ENCODE data around the gene RPTOR.

The RPTOR gene

DNA sequence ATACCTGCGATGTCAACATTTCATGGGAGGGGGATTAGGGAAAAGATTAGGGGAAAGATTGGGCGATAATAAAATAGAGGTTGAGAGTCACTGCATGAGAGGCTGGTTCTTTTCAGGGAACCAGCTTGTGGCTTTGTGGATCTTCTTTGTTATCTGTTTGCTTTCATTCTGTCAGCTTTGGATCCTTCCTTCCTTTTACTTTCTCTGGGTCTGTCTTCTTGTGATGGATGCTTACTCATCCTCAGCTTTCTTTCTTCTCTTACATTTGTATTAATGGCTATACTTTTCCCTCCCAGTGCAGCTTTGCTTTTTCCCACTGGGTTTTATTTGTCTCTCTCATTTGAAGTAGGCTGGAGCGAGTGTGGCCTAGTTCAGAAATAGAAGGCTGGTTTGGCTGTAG is 47.1 kb downstream of the RPTOR start:
- DNase-seq = no peak

DNA sequence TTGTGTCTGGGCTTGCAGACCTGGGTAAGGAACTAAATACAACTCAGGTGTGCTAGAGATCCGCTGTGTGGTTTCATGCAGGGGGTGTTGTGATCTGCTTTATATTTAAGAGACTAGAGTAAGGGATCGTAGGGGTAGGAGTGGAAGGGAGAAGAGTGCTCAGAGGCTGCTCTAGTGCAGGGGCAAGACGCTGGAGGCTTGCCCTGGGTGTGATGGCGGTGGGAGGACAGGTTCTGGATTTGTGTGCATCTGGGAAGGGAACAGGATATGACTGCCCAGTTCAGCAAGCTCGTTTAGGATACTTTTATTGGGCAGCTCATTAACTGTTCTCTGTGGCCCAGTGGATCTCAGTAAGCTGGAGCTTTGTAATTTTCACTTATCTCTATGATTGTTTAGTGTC is 47.6 kb downstream of the RPTOR start:
- no peak for DNase-seq

DNA sequence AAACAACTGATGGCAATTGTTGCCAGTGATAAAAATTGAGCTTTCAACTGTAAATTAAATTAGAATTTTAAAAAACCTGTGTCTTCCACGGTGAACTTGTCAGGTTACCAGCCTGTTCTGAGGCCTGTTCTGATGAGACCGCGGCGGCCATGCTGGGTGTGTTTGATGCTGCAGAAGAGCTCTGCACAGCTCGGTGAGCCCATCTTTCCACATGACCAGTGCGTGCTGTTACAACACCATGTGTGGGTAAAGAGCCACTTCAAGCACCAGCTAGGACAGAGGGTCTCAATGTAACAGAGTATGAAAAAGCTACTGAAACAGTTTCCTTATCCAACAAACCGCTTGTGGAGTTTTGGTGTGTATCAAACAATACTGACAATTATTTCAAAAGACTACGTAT is 48.5 kb downstream of the RPTOR start:
- no peak for DNase-seq

DNA sequence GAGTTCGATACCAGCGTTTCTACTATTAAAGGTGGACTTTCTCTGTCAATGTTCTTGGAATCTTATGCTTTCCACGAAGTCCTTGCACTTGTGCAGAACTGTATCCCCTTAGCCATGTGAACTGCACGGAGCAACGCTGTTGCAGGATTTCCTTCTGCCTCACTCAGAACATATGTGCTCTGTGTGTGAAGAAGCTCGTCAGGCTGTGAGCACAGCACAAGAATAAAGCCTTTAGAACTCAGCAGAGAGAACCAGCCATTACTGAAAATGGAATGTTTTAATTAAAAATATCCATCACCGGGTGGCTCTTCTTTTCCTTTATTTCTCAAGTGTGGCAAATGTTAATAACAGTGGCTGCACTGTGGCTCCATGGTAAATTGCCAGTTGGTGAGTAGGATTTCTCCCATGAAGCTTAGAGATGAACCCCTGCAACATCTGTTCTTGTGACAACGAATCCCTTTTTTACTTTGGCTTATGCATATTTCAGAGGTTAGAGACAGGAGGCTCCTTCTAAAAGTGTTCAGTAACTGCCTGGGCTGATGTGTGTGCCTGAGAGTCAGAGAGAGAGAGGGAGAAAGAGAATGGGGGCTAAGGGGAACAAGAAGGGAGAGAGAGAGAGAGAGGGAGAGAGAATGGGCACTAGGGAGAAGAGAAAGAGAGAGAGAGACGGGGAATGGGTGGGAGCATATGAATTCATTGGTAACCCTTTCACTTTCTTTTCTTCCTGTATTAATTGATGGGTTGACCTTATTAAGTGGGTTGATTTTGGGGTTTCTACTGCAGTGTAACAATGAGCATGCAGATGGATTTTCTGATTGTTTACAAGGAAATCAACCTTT is 50.0 kb downstream of the RPTOR start:
- no peak for DNase-seq

DNA sequence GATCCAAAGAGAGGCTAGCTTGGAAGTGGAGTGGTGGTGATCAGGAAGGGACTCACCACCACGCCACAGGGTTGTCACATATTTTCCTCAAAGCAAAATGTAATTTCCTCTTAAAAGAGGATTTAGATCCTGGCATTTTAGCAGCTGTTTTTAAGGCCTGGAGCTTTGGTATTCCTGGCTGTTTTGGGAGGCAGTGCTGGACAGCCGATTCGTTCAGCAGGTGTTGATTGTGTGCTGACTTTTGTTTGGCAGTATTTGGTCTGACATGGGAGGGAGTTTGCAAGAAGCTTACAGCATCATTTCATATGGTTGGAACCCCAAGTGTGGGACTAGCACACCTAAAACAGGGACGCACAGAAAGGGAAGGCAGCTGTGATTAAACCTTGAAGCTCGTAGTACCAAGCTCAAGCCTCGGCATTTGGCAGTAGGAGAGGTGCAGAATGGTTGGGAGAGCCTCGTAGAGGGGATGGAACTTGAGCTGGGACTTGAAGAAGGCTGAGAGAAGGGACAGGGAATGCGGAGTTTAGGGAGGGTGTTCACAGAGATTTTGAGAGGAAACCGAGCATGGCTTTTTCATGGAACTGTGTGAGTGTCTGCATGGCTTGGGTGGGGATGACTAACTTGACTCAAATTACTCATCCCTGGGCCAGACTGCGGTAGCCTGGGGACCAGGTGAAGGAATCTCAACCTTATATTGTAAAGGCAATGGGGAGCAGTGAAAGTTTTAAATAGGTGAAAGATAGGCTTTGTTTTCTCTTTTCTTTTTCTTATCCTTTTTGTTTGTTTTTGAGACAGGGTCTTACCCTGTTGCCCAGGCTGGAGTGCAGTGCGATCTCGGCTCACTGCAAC is 52.3 kb downstream of the RPTOR start:
- DNase-seq = peak; percentile 36

DNA sequence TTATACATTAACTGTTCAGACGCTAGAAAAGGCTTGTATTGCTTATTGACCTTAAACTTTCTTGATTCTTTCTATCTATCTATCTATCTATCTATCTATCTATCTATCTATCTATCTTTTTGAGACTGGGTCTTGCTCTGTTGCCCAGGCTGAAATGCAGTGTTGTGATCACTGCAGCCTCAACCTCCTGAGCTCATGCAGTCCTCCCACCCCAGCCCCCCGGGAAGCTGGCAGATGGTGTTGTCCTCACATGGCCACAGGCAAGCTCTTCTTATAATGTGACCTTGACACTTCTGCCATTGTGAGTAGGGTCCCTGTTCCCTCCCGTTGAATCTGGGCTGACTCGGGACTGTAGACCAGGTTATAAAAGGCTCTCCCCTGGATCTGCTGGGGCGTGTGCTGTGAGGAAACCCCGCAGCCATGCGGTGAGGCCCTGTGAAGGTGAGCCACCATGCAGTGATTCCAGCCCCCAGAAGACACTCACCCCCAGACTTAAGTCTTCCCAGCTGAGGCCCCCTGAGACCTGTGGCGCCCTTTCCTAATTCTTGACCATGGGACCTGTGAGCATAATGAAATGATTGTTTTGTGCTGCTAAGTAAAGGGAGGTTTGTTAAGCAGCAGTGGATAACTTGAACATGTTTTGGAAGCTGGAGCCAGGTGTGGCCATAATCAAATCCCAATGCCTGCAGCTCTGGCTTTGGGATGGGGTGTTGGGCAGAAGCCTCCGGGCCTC is 54.3 kb downstream of the RPTOR start:
- no peak for DNase-seq

DNA sequence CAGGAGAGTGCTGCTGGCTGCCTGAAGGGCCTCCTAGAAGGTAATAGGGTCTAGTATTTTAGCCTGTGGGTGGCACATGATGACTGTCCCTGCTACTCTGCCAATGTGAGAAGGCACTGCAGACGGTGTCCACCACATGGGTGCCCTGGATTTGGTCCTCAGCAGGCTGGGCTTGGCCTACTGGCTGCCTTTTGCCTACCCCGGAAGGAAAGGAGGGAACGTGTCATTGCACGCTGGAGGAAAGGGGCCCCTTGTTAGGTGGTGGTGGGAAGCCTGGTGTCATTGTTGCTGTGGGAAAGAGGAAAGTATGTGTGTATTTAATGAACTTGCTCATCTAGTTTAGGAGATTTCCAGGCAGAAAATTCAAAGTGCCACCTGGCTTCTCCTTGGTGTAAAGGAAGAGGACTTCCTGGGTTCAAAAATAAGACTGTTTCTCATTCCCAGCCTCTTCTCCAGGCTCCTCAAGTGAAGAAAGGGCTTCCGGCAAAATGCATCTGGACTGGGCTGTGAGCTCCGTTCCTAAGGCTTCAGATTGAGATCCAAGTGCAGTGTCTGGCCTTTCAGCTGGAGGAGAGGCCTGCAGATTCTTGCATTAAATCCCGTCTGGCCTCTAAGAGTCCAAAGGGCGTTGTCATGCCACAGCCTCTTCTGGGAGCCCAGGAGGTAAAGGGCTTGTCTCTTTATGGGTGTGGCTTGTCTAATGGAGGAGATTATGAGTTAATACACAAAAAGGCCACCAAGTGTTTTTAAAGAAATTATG is 55.1 kb downstream of the RPTOR start:
- DNase-seq = no peak

DNA sequence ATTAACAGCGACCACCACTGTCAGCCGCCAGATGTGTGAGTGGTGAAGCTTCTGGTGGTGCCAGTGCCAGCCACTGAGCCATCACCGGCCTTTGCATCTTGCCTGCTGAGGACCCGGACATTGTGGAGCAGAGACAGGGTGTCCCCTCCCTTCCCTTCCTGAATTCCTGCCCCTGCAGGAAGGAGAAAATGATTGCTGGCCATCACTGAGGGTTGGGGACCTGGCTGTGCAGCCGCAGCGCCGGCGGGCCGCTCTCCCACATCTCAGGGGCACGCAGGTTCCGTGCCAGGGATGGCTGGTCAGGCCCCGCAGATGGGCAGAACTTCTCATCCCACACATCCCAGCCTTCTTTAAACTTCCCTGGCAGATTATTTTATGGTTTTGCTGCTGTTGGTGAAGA is 56.5 kb downstream of the RPTOR start:
- no peak for DNase-seq

DNA sequence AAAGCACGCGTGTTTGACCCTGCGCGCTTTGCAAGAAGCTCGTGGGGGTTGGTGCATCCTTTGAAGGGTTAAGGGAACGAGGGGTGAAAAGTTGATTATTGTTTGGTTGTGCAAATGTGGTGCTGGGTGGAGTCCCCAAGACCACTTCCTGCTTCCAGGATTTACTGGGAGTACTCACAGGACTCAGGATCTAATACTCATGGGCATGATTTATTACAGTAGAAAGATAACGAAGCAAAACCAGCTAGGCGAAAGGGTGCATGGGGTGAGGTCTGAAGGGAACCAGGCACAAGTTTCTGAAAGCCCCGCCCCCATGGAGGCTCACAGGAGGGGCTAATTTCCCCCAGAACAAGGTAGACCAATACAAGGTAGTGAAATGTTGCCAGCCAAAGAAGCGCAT is 58.8 kb downstream of the RPTOR start:
- DNase-seq = no peak

DNA sequence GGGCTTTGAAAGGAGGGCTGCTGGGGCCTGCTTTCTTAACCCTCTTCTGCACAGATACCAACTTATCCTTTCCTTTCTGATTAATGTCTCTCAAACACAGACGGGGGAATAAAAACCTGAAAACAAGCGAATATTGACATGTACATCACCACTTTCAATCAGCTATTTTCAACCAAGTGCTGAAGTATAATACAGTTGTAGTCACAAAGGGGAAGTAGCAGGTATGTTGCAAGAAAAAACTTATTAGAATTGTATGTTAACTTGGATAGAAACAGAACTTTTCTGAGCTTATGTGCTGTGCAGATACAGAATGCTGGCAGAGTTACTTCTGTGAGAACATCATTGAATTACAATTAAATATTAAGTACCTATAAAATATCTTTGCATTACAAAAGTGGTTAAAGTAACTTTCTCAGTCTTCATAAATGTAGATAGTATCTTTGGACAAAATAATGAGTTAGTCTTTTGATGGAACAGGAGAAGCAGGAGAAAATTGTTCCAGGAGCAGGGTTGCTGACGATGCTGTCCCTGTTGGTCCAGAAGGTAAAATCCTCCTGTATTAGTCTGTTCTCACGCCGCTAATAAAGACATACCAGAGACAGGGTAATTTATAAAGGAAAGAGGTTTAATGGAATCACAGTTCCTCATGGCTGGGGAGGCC is 59.5 kb downstream of the RPTOR start:
- DNase-seq = no peak

DNA sequence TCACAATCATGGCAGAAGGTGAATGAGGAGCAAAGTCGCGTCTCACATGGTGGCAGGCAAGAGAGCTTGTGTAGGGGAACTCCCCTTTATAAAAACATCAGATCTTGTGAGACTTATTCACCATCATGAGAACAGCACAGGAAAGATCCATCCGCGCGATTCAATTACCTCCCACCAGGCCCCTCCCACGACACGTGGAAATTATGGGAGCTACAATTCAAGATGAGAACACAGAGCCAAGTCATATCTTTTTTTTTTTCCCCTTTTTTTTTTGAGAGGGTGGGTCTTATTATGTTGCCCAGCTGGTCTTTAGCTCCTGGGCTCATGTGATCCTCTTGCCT is 60.0 kb downstream of the RPTOR start:
- no peak for DNase-seq

DNA sequence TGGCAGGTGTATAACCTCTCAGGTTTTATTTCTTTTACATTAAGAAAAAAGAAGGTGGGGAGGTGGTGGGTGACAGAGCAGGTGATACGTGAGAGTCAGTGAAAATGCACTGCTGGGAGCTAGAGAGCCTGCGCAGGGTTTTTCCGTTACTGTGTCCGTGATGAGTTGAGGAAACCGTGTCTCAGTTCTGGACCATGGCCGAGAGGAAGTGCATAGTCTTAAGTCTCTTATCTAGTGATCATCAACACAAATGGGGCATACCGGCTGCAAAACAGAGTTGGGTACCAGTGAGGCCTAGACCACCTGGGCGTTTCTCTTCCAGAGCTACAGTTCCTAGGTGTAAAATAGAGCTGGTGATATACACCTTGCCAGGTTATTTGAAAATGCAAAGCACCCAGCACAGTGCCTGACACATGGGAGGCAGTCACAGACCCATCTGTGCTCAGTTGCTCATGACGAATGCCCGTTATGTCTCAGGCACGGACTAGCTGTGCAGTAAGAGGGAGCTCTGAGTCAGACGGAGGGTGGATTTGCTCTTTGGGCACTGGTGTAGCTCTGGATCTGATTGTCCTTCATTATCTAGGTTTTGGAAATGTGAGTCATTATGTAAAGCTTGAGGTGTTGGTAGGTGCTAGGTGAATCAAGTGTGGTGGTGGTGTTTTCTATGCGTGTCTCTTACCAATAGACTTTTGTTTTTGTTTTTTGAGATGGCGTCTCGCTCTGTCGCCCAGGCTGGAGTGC is 60.9 kb downstream of the RPTOR start:
- DNase-seq = no peak

DNA sequence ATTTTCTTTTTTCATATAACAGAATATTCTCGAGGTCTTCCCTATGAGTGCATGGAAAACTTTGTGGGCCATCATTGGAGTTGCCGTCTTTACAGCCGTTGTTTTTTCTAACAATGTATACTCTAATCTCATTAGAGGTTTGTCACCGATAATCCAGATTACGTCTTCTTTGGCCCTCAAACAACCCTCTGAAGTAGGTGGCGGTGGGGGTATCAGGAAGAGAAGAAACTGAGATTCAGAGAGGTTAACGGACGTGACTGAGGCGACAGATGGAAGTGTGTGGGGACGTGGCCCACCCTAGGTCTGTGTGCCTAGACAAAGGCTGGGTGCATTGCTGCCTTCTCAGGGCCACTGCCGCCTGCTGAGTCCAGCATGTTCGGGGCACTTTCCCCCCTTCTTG is 63.7 kb downstream of the RPTOR start:
- no peak for DNase-seq

DNA sequence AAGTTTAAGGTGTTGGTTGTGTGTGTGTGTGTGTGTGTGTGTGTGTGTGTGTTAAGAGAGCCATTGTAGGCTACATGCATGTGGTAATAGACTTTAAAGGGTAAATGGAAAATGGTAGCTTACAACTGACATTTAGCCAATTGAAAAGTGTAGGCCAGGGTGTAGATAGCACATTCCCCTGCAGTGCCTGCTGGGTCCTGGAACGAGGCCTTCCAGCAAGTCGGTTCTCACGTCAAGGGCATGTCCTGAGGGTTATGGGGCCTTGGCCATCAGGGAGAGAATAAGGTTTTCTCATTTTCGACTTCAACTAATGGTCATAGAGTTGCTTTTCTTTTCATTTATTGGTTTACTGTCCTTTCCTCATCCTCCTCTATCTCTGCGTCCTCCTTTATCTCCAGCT is 65.1 kb downstream of the RPTOR start:
- no peak for DNase-seq

DNA sequence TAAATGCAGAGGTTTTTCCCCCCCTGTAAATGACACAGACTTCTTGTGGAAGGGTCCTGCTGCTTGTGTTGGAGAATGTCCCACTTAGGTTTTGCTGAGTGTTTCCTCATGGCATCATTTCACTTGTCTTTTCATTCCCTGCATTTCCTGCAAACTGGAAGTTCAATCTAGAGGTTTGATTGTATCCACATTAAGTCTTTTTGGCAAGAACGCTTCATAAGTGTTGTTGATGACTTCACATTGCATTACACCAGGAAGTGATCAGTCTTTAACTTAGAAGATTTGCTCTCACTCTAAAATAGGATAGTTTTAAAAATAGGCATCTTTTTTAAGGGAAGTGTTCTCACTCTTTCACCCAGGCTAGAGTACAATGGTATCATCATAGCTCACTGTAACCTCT is 67.2 kb downstream of the RPTOR start:
- no peak for DNase-seq

DNA sequence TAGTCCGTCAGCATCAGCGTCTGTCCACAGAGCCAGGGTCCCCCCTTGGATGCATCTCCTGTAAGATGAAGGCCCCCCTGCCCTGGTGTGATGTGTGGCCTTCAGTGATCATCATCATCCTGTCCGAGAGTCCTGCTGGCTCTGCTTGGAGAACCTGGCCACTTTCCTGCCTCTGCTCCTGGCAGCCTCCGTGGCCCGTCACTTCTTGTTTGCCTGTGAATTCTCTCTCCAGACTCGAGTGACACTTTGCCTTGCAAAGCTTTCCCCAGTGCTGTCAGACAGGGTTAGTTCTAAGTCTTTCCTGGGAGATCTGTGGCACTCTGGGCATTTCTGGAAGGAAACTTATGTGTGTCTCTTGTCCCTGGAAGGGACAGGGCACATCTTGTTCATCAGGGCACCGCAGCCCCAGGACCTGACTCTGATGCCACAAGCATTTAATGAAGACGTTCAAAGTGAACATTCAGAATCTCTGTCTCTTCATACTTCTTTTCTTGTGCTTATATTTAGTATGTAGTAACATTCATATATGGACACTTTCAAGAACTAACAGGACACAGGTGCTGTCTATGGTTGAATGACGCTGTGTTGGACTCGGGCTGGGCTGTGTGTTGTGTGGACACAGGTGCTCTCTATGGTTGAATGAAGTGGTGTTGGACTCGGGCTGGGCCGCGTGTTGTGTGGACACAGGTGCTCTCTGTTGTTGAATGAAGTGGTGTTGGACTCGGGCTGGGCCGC is 68.5 kb downstream of the RPTOR start:
- DNase-seq = no peak

DNA sequence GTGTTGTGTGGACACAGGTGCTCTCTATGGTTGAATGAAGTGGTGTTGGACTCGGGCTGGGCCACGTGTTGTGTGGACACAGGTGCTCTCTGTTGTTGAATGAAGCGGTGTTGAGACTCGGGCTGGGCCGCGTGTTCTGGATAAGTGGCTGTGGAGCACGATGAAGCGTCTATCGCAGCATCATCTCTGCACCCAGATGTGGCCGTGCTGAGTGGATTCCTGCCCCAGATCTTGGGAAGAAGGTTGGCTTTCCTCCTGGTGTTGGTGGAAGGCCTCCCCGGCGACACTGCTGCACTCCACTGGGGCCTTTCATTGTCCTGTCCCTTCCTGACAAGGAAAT is 69.1 kb downstream of the RPTOR start:
- DNase-seq = no peak

DNA sequence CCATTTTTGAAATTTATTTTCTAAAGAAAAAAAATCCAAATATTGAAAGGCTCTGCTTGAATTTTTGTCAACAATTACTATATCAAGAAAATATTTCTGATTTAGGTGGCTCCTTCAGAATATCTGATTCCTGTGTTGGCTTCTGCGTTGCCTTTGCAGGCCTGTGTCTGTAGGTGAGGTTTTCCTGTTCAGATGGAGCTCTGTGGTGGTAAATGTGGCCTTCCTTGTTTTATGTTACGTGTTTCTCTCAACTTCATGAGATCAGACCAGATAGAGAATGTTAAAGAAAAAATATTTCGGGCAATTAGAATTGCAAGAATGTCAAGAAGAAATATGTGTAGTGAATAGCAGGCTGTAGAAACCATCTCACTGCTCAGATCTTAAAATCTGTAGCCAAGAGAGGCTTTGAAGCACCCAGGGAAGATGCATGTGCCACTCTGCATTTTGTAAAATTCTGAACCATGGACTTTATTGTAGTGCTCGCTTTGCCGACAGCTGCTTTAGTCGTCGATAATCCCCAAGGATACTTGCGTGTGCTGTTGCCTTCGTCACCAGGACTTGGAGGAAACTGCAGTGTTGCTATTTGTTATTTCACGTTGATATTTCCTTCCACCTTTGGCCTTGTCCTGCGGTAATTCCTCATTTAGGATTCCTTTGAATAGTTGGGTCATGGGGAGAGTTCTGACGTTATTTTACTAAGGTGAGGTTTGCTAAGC is 69.9 kb downstream of the RPTOR start:
- DNase-seq = no peak

DNA sequence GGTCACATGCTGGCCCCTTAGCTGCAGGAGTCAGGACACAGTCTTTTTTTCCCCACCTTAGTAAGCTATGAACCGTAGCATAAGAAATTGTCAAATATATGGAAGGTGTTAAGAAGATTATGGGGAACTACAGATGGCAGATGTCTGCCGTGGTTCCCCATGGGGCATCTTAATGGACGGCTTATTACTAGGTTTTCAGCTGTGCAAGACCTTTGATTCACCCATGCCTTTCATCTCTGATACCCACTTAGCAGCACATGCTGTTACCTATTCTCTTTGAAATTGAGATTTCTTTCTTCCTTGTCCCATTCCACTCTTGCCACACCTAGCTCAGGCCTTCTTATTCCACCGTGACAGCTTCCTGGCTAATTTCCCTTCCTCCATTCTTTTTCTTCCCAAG is 70.7 kb downstream of the RPTOR start:
- no peak for DNase-seq

DNA sequence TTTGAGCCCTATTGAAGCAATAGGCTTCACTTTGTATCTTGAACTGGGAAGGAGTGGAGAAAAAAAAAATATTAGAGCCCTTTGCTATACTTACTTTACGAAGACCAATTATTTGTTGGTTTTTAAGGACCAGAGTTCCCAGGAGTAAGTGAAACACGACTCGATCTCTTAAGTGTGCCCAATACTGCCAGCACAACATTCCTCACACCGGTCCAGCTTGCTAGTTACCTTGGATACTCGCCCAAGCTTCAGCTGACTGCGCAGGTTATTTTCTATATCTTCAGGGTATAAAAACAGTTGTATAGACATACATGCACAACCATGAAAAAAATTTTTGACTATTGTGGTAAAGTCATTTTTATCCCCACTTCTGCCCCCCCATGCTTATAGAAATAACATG is 72.1 kb downstream of the RPTOR start:
- no peak for DNase-seq

All from EL (cell line).